Trophoblast cell (in vitro differentiated cells and primary cell): Measurements from ENCODE around the gene CERS6.

Source experiments
- DNase-seq, 2 donors: peaks; one replicate each; pipeline ENCODE4 v3.0.0-alpha.2; 2016
- H2AFZ ChIP-seq: 2 replicates; pipeline ENCODE4 v1.6.1; 2013; ENCODE audit warnings: low read length, moderate library complexity, mild to moderate bottlenecking; ENCODE audit not compliant: insufficient read depth, poor library complexity
- H2AK5ac ChIP-seq: 2 replicates; pipeline ENCODE4 v1.6.1; 2013; ENCODE audit warnings: mild to moderate bottlenecking, low read length
- H2BK120ac ChIP-seq: 2 replicates; pipeline ENCODE4 v1.6.1; 2013; ENCODE audit warnings: low read length, mild to moderate bottlenecking, moderate library complexity; ENCODE audit not compliant: insufficient read depth, poor library complexity
- H2BK12ac ChIP-seq: 2 replicates; pipeline ENCODE4 v1.6.1; 2013; ENCODE audit warnings: mild to moderate bottlenecking, low read length, moderate library complexity
- H2BK5ac ChIP-seq: 2 replicates; pipeline ENCODE4 v1.6.1; 2013; ENCODE audit warnings: low read length, low read depth, moderate library complexity, mild to moderate bottlenecking; ENCODE audit not compliant: poor library complexity
- H3K14ac ChIP-seq: 2 replicates; pipeline ENCODE4 v1.6.1; 2013; ENCODE audit warnings: mild to moderate bottlenecking, low read length
- H3K18ac ChIP-seq: 2 replicates; pipeline ENCODE4 v1.6.1; 2013; ENCODE audit warnings: mild to moderate bottlenecking, low read length
- H3K23ac ChIP-seq: 2 replicates; pipeline ENCODE4 v1.6.1; 2013; ENCODE audit warnings: low read length
- H3K27ac ChIP-seq: 2 replicates; pipeline ENCODE4 v1.5.1; 2013; ENCODE audit warnings: low read depth, mild to moderate bottlenecking, inconsistent platforms, low read length, moderate library complexity
- H3K27me3 ChIP-seq: 2 replicates; pipeline ENCODE4 v1.6.1; 2013; ENCODE audit warnings: inconsistent platforms, mild to moderate bottlenecking, low read length, moderate library complexity; ENCODE audit not compliant: insufficient read depth
- H3K36me3 ChIP-seq, 2 experiments: 1 replicate in 1 of 2; 2 replicates in 1 of 2; pipeline ENCODE4 v1.6.1; 2013; ENCODE audit warnings: low read length in 2 of 2, mild to moderate bottlenecking in 2 of 2, moderate library complexity in 1 of 2; ENCODE audit not compliant: insufficient read depth in 2 of 2, control insufficient read depth in 1 of 2
- H3K4ac ChIP-seq: 2 replicates; pipeline ENCODE4 v1.6.1; 2013; ENCODE audit warnings: low read depth, mild to moderate bottlenecking, low read length, moderate library complexity
- H3K4me1 ChIP-seq, 2 experiments: 1 replicate in 1 of 2; 2 replicates in 1 of 2; pipeline ENCODE4 v1.6.1; 2013; ENCODE audit warnings: low read length in 2 of 2, mild to moderate bottlenecking in 2 of 2, moderate library complexity in 1 of 2; ENCODE audit not compliant: insufficient read depth in 2 of 2, control insufficient read depth in 1 of 2
- H3K4me2 ChIP-seq: 2 replicates; pipeline ENCODE4 v1.6.1; 2013; ENCODE audit warnings: inconsistent platforms, mild to moderate bottlenecking, low read length, moderate library complexity
- H3K4me3 ChIP-seq: 2 replicates; pipeline ENCODE4 v1.5.1; 2013; ENCODE audit warnings: mild to moderate bottlenecking, low read depth, low read length, inconsistent platforms
- H3K79me1 ChIP-seq: one replicate; pipeline ENCODE4 v1.6.1; 2013; ENCODE audit warnings: low read length
- H3K79me2 ChIP-seq: 2 replicates; pipeline ENCODE4 v1.6.1; 2013; ENCODE audit warnings: low read length, mild to moderate bottlenecking; ENCODE audit not compliant: control insufficient read depth, insufficient read depth, poor library complexity
- H3K9ac ChIP-seq: 2 replicates; pipeline ENCODE4 v1.6.1; 2013; ENCODE audit warnings: mild to moderate bottlenecking, low read length
- H3K9me3 ChIP-seq: 2 replicates; pipeline ENCODE4 v1.6.1; 2013; ENCODE audit warnings: low read depth, mild to moderate bottlenecking, control low read depth, inconsistent platforms, low read length; ENCODE audit not compliant: insufficient read depth
- H4K12ac ChIP-seq: 2 replicates; pipeline ENCODE4 v1.6.1; 2013; ENCODE audit warnings: low read depth, mild to moderate bottlenecking, low read length, moderate library complexity
- H4K8ac ChIP-seq: 2 replicates; pipeline ENCODE4 v1.6.1; 2013; ENCODE audit warnings: low read depth, mild to moderate bottlenecking, low read length, moderate library complexity
- H4K91ac ChIP-seq: one replicate; pipeline ENCODE4 v1.6.1; 2013; ENCODE audit warnings: low read depth, mild to moderate bottlenecking, low read length, moderate library complexity
- WGBS: extraction: QIAGEN DNeasy Blood & Tissue Kit; methylation state at CpG from one replicate; pipeline ENCODE4 v1.1.7; 2013; ENCODE audit warnings: missing lambda C conversion rate; ENCODE audit not compliant: insufficient read length, insufficient coverage; ENCODE audit errors: extremely low coverage; 5-methylcytosine and 5-hydroxymethylcytosine counted together

Gene CERS6

DNA sequence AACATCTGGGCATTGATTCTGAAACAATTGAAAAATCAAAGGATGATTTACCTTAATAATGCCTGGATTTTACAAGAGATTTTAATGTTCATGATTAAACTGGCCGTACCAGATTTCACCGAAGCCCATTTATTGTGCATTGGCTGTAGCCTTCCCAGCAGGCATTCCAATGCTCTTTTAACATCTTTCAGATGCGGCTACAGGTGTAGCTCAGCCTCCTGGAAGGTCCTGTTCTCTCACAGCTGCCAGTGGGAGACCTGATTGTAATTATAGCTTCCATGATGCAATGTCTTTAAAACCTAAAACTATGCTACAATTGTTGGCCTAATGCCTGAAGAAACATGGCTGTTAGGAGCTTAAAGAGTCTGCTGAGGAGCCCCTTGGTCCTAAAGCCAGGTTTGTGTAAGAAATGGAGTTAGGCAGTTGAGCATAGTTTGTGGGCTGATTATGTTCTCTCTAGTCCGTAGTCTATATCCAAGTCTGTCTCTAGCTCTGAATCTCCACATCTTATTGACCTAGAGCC is 147.4 kb downstream of the CERS6 start:
- H4K12ac ChIP-seq: no peak overlapping the region
- H3K79me2 ChIP-seq: no peaks in the 10 kb centered on the region
- H3K4me3 ChIP-seq: no peak overlapping the region
- WGBS: no CpG with 5 or more reads among the region's 4 CpGs
- H2AK5ac ChIP-seq: no peak overlapping the region
- H3K9ac ChIP-seq: no peak overlapping the region
- H3K36me3 ChIP-seq: peaks cover 2% of the 10 kb centered on the region in 2 experiments
- no peak overlapping the region for H3K14ac ChIP-seq
- H4K91ac ChIP-seq: no peak overlapping the region
- H3K4ac ChIP-seq: no peak overlapping the region
- H3K79me1 ChIP-seq: no peaks in the 10 kb centered on the region
- H3K18ac ChIP-seq: no peak overlapping the region
- no peak overlapping the region for H4K8ac ChIP-seq
- DNase-seq: no peak
- H3K27me3 ChIP-seq: no peaks in the 10 kb centered on the region
- H3K4me1 ChIP-seq: no peaks in the 10 kb centered on the region
- no peak overlapping the region for H2AFZ ChIP-seq
- H2BK120ac ChIP-seq: no peak overlapping the region
- H2BK5ac ChIP-seq: no peak overlapping the region
- H3K27ac ChIP-seq: no peak overlapping the region
- peaks cover 6% of the 10 kb centered on the region for H3K9me3 ChIP-seq
- H2BK12ac ChIP-seq: no peak overlapping the region
- H3K23ac ChIP-seq: no peak overlapping the region
- H3K4me2 ChIP-seq: no peak overlapping the region

DNA sequence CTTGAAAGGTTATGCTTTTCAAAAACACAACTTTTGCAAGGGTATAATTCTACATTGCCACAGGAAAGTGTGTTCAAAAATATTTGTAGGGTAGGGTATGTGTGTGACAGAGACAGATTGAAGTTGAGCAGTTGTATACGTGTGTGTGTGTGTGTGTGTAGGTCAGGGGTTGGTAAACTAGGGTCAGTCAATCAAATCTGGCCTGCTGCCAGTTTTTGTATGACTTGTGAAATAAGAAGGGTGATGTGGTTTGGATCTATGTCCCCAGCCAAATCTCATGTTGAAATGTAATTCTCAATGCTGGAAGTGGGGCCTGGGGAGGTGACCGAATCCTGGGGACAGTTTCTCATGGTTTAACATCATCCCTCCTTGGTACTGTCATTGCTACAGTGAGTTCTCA is 148.2 kb downstream of the CERS6 start:
- H3K4me2 ChIP-seq: no peak overlapping the region
- no peak overlapping the region for H3K9ac ChIP-seq
- no CpG with 5 or more reads among the region's 2 CpGs for WGBS

DNA sequence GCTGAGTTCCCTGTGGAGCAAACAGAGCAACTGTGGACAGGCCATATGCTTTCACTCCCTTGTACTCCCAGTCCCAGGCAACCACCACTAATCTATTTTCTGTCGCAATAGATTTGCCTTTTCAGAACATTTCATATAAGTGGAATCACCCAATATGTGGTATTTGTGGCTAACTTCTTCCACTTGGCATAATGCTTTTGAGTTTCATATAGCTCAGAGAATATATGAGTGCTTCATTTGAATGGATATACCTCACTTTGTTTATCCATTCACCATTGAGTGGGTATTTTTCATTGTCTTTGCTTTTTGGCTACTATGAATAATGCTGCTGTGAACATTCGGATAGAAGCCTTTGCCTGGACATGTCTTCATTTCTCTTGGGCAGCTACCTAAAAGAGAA is 151.9 kb downstream of the CERS6 start:
- H3K9ac ChIP-seq: no peak overlapping the region
- H2AFZ ChIP-seq: no peak overlapping the region
- H3K4me1 ChIP-seq: peaks cover 0 to 2% of the 10 kb centered on the region in 2 experiments
- no peak for DNase-seq
- no peak overlapping the region for H3K18ac ChIP-seq
- no peak overlapping the region for H4K8ac ChIP-seq
- no peaks in the 10 kb centered on the region for H3K79me1 ChIP-seq
- peaks cover 6% of the 10 kb centered on the region for H3K9me3 ChIP-seq
- H2BK120ac ChIP-seq: no peak overlapping the region
- no peak overlapping the region for H4K91ac ChIP-seq
- no peak overlapping the region for H3K23ac ChIP-seq
- no CpG with 5 or more reads among the region's 2 CpGs for WGBS
- no peak overlapping the region for H3K4me2 ChIP-seq
- H4K12ac ChIP-seq: no peak overlapping the region
- no peak overlapping the region for H2AK5ac ChIP-seq
- H2BK5ac ChIP-seq: no peak overlapping the region
- H3K79me2 ChIP-seq: no peaks in the 10 kb centered on the region
- H3K4me3 ChIP-seq: no peak overlapping the region
- H3K4ac ChIP-seq: no peak overlapping the region
- peaks cover 2% of the 10 kb centered on the region in 2 experiments for H3K36me3 ChIP-seq
- H3K27me3 ChIP-seq: no peaks in the 10 kb centered on the region
- no peak overlapping the region for H3K27ac ChIP-seq
- no peak overlapping the region for H2BK12ac ChIP-seq
- no peak overlapping the region for H3K14ac ChIP-seq

More for the DNA sequence above, 148.2 kb downstream of the CERS6 start:
- Histone ChIP-seq H3K4me1 (no peaks in the 10 kb centered on the region), H4K8ac (no peak overlapping the region), H2BK5ac (no peak overlapping the region), H3K18ac (no peak overlapping the region), H2BK12ac (no peak overlapping the region), H3K79me1 (no peaks in the 10 kb centered on the region), H4K91ac (no peak overlapping the region), H2BK120ac (no peak overlapping the region), H3K79me2 (no peaks in the 10 kb centered on the region), H3K23ac (no peak overlapping the region), H3K14ac (no peak overlapping the region), H3K4me3 (no peak overlapping the region), H2AFZ (no peak overlapping the region), H3K4ac (no peak overlapping the region), H4K12ac (no peak overlapping the region), H2AK5ac (no peak overlapping the region), H3K27ac (no peak overlapping the region), H3K27me3 (no peaks in the 10 kb centered on the region), H3K36me3 (peaks cover 2% of the 10 kb centered on the region in 2 experiments), H3K9me3 (peaks cover 6% of the 10 kb centered on the region)
- no peak for DNase-seq

DNA sequence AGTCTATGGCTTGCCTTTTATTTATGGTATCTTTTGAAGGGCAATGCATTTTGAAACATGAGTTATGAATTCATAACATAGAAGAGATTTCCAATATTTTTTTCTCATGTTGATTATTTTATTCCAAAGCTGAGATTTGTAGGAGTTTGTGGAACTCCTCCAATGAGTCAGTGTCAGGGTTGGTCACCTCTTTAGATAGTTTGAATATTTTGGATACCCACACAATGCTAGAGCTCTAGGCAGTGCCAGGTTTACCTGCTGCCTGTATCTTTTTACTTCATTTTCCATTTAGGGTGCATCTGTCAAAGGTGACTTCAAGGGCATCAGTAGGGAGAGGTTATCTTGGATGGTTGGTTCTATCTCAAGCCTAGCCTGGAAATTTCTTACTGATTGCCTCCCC is 152.7 kb downstream of the CERS6 start:
- Histone ChIP-seq H3K14ac (no peak overlapping the region), H3K4me1 (peaks cover 0 to 2% of the 10 kb centered on the region in 2 experiments), H3K23ac (no peak overlapping the region), H3K18ac (no peak overlapping the region), H3K4me2 (no peak overlapping the region), H3K27me3 (no peaks in the 10 kb centered on the region), H3K27ac (no peak overlapping the region), H3K4me3 (no peak overlapping the region), H2BK120ac (no peak overlapping the region), H3K79me1 (no peaks in the 10 kb centered on the region), H3K36me3 (peaks cover 2% of the 10 kb centered on the region in 2 experiments), H4K8ac (no peak overlapping the region), H2BK5ac (no peak overlapping the region), H2AFZ (no peak overlapping the region), H3K9me3 (peaks cover 6% of the 10 kb centered on the region), H4K12ac (no peak overlapping the region), H2BK12ac (no peak overlapping the region), H4K91ac (no peak overlapping the region), H2AK5ac (no peak overlapping the region), H3K79me2 (no peaks in the 10 kb centered on the region), H3K9ac (no peak overlapping the region), H3K4ac (no peak overlapping the region)
- no peak for DNase-seq
